ENCODE data around the gene SSR2. TPM values are rescaled to one million over a fixed set of nuclear protein-coding genes. Genes with fewer than 3 reads are reported as not detected.
A peak's percentile ranks its signal among the peaks of the same experiment; 100 is the strongest.

The SSR2 gene
- total RNA-seq, 2 experiments from 2014 or later: 262 to 268 TPM

GRCh38 chr1:155975375-155976061 lies 45.2 kb downstream of the SSR2 start:
- H3K27me3 Mint-ChIP-seq: no peaks in the 10 kb centered on the region
- no peak for DNase-seq
- H3K4me1 Mint-ChIP-seq: peaks cover 64% of the 10 kb centered on the region
- CTCF ChIA-PET: interaction anchor here (0.8 to 9.1 kb wide), 5 partner anchors 8 to 41 kb away, joined by 3 to 80 read pairs (median 5); no protein-coding TSS in a partner anchor
- H3K4me3 Mint-ChIP-seq: peak overlapping the region; percentile 100
- H3K27ac Mint-ChIP-seq: peak overlapping the region; percentile 93
- no peaks in the 10 kb centered on the region for H3K9me3 Mint-ChIP-seq
- peaks cover 71% of the 10 kb centered on the region for H3K36me3 Mint-ChIP-seq (ENCODE audit: low read depth)
- POLR2A ChIA-PET: interaction anchor here (0.8 to 7.5 kb wide), 9 partner anchors 9 to 63 kb away, joined by 3 to 68 read pairs (median 28); partner anchors contain the start of genes KHDC4 and RXFP4

- peaks cover 64% of the 10 kb centered on the region for H3K4me1 Mint-ChIP-seq
- H3K27ac Mint-ChIP-seq: peak overlapping the region; percentile 93
- peaks cover 77% of the 10 kb centered on the region for H3K36me3 Mint-ChIP-seq (ENCODE audit: low read depth)
- H3K4me3 Mint-ChIP-seq: peak overlapping the region; percentile 100
- POLR2A ChIA-PET: interaction anchor here (0.8 to 7.5 kb wide), 4 partner anchors 13 to 32 kb away, joined by 3 to 38 read pairs (median 12); partner anchors contain the start of gene RXFP4
- DNase-seq: no peak
- CTCF ChIA-PET: interaction anchor here (0.6 to 9.1 kb wide), 8 partner anchors 7 to 40 kb away, joined by 3 to 80 read pairs (median 4); no protein-coding TSS in a partner anchor
- no peaks in the 10 kb centered on the region for H3K27me3 Mint-ChIP-seq
- H3K9me3 Mint-ChIP-seq: no peaks in the 10 kb centered on the region
These were observed 46.3 kb downstream of the SSR2 start for GRCh38 chr1:155974208-155975115.

DNA sequence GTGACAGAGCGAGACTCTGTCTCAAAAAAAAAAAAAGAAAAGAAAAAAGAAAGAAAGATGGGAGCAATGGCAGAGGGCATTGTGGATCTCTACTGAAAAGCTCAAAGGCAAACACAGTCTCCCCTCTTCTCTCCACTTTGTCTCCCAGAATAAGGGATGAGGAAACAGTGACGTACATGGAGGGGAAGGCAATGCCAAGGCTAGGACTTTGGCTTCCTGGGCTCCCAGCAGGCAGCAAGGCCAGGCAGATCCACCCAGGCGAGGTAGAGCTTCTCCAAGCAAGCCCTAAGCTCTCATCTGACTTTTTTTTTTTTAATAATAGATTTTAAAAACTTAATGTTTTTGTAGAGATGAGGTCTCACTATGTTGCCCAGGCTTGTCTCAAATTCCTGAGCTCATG lies 47.0 kb downstream of the SSR2 start:
- Mint-ChIP-seq H3K27ac (peak overlapping the region; percentile 93), H3K27me3 (no peaks in the 10 kb centered on the region), H3K9me3 (no peaks in the 10 kb centered on the region), H3K4me1 (peaks cover 70% of the 10 kb centered on the region), H3K4me3 (no peak overlapping the region), H3K36me3 (ENCODE audit: low read depth) (peaks cover 76% of the 10 kb centered on the region)
- ChIA-PET CTCF (interaction anchor here (0.8 to 9.1 kb wide), 3 partner anchors 10 to 19 kb away, joined by 3 to 80 read pairs (median 3); no protein-coding TSS in a partner anchor), POLR2A (interaction anchor here (1.1 to 7.5 kb wide), 3 partner anchors 12 to 31 kb away, joined by 3 to 38 read pairs (median 18); partner anchors contain the start of gene RXFP4)
- DNase-seq: no peak

DNA sequence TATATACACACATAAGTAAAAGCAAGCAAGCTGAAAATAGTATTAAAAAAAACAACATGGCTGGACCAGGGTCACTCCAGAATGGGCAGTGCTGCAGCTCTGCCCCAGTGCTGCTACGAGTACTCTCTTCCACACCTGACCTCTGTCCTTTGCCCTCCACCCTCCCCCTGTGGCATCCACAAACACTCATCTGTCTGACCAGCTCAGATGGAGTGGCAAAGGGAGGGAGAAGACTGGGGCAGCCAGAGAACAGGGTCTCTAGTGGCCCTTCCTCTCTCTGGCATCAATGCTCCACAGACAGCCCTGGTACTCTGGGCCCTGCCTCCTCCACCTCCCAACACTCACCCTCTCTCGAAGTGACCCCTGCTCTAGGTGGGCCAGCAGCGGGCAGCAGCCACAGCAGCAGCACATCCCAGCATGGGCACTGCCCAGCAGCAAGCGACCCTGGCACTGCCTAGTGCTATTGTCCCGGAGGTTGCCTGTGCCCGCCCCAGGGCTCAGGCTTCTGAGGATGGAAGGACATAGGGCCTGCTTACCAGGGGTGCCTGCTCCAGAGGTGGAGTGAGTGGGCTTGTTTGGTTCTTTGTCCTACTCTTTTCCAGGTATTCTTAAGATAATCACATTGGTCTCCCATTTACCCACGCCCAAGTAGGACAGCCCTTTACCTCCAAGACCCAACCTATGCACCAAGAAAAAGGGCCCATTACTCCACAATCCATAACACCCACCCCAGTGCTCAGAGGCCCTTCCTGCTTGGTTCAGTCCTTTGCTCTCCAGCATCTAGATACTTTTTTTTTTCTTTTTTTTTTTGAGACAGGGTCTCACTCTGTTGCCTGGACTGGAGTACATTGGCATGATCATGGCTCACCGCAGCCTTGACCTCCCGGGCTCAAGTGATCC lies 48.6 kb downstream of the SSR2 start:
- Mint-ChIP-seq H3K27me3 (no peaks in the 10 kb centered on the region), H3K4me3 (no peak overlapping the region), H3K9me3 (no peaks in the 10 kb centered on the region), H3K27ac (peak overlapping the region; percentile 58), H3K4me1 (peaks cover 86% of the 10 kb centered on the region), H3K36me3 (ENCODE audit: low read depth) (peaks cover 82% of the 10 kb centered on the region)
- CTCF ChIA-PET: interaction anchor here (9.1 kb wide), 1 partner anchor 18 kb away, joined by 80 read pairs; no protein-coding TSS in a partner anchor
- POLR2A ChIA-PET: interaction anchor here (1.1 to 3.2 kb wide), 2 partner anchors 26 to 29 kb away, joined by 3 to 18 read pairs; partner anchors contain the start of gene RXFP4
- no peak for DNase-seq

DNA sequence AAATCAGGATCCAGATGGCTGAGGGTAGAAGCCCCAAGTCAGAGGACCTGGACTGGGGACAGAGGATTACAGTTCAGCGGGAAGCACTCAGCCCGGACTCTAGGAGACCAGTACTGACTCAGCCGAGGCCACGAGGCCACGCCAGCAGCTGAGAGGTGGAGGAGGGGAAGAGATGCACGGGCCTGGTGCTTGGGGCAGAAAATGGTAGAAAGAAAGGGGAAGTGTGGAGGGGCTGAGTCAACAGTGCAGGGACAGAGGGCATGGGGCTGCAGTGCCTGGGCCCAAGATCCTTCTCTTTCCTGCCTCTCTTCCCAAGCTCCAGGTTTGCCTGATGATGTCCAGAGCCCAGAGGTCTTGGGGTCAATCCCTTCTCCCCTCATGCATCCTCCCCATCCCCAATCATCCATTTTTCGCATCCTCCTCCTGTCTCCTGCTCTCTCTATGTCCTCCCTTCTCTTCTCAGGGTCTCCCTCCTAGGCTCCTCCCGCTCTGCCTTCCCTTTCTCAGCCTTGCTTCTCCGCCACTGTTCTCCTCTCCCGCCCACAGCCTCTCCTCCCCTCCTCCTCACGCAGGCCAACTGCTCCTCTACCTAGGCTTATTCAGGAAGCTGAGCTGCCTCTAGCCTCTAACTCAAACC lies 50.1 kb downstream of the SSR2 start:
- Mint-ChIP-seq H3K36me3 (ENCODE audit: low read depth) (peaks cover 81% of the 10 kb centered on the region), H3K27ac (peak overlapping the region; percentile 79)
- POLR2A ChIA-PET: interaction anchor here (1.0 to 2.7 kb wide), 6 partner anchors 8 to 36 kb away, joined by 3 to 9 read pairs (median 4); partner anchors contain the start of genes ARHGEF2 and KHDC4

DNA sequence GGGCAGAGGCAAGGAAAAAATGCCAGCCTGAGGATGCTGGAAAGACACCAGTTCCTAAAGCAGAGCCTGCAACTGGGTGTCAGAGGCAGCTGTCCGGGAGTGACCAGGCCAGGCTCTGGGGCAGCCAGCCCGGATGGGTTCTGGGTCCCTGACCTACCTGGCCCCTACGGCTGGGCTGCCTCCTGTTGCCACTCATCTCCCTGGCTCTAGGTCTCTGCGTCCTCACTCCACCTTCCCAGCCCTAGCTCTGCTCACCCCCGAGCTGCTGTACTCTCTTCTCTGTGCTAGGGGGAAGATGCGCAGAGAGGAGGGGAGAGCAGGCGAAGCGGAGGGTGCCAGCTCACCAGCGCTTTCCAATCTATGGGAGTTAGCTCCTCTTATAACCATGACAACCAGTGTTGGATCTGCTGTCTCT lies 51.4 kb downstream of the SSR2 start:
- ChIA-PET CTCF (no interaction called here), POLR2A (interaction anchor here (0.6 to 2.7 kb wide), 4 partner anchors 9 to 110 kb away, joined by 3 to 9 read pairs (median 4); partner anchors contain the start of genes ARHGEF2, KHDC4 and SYT11)
- Mint-ChIP-seq H3K4me1 (peaks cover 91% of the 10 kb centered on the region), H3K27me3 (no peaks in the 10 kb centered on the region), H3K9me3 (no peaks in the 10 kb centered on the region), H3K36me3 (ENCODE audit: low read depth) (peaks cover 82% of the 10 kb centered on the region), H3K4me3 (no peak overlapping the region), H3K27ac (peak overlapping the region; percentile 62)
- no peak for DNase-seq

More for the DNA sequence above, 50.1 kb downstream of the SSR2 start:
- Mint-ChIP-seq H3K27me3 (no peaks in the 10 kb centered on the region), H3K4me3 (peak overlapping the region; percentile 40), H3K4me1 (peaks cover 96% of the 10 kb centered on the region), H3K9me3 (no peaks in the 10 kb centered on the region)
- peak; percentile 45 for DNase-seq
- CTCF ChIA-PET: no interaction called here

DNA sequence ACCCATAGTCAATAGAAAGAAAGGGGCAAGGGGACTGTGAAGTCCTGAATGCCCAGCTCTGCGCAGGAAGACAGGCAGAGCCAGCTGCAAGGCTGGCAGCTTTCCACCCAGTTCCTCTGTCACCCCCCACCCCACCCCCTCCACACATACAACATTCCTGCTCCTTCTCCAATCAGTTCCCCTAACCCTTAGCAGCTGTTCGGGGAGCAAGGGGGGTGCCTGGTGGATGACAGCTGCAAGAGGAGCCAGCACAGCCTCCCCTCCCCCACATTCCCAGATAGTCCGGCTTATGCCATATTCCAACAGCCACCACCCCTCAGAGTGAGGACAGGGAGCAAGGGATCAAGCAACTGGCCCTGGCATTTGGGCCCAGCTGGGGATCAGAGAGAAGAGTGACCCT lies 52.1 kb downstream of the SSR2 start:
- ChIA-PET CTCF (interaction anchor here (0.6 to 1.9 kb wide), 2 partner anchors 36 to 122 kb away, joined by 3 to 7 read pairs; no protein-coding TSS in a partner anchor), POLR2A (interaction anchor here (0.9 to 3.4 kb wide), 5 partner anchors 10 to 35 kb away, joined by 4 to 52 read pairs (median 9); partner anchors contain the start of genes ARHGEF2 and KHDC4)
- Mint-ChIP-seq H3K27ac (peak overlapping the region; percentile 87), H3K36me3 (ENCODE audit: low read depth) (peaks cover 81% of the 10 kb centered on the region), H3K9me3 (no peaks in the 10 kb centered on the region), H3K4me3 (no peak overlapping the region), H3K4me1 (peaks cover 88% of the 10 kb centered on the region), H3K27me3 (no peaks in the 10 kb centered on the region)
- DNase-seq: no peak

DNA sequence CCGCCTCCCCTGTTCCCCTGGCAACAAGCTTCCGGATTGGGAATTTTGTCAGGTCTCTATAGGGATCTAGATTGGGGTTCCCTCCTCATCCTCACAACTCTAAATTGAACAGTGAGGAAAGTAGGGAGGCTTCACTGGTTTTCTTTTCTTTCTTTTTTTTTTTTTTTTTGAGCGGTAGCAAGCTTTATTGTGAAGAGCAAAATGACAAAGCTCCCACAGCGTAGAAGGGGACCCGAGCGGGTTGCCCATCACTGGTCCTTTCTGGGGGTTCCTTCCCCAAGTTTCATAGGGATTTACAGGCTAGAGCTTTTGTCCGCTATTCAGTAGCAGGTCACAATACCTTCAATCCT lies 52.7 kb downstream of the SSR2 start:
- peak overlapping the region; percentile 24 for H3K4me3 Mint-ChIP-seq

GRCh38 chr1:155967341-155968050 lies 53.3 kb downstream of the SSR2 start:
- POLR2A ChIA-PET: interaction anchor here (0.6 to 3.4 kb wide), 6 partner anchors 11 to 34 kb away, joined by 4 to 52 read pairs (median 5); partner anchors contain the start of genes ARHGEF2 and KHDC4
- no peak for DNase-seq
- Mint-ChIP-seq H3K27me3 (no peaks in the 10 kb centered on the region), H3K27ac (peak overlapping the region; percentile 87), H3K36me3 (ENCODE audit: low read depth) (peaks cover 78% of the 10 kb centered on the region), H3K9me3 (no peaks in the 10 kb centered on the region), H3K4me3 (peak overlapping the region; percentile 24), H3K4me1 (peaks cover 82% of the 10 kb centered on the region)
- CTCF ChIA-PET: interaction anchor here (0.9 to 1.9 kb wide), 6 partner anchors 8 to 35 kb away, joined by 3 to 12 read pairs (median 6); partner anchors contain the start of gene ARHGEF2

More for the DNA sequence above, 52.7 kb downstream of the SSR2 start:
- CTCF ChIA-PET: interaction anchor here (0.6 to 1.9 kb wide), 7 partner anchors 8 to 123 kb away, joined by 3 to 12 read pairs (median 5); partner anchors contain the start of gene ARHGEF2
- Mint-ChIP-seq H3K27ac (peak overlapping the region; percentile 87), H3K4me1 (peaks cover 82% of the 10 kb centered on the region), H3K27me3 (no peaks in the 10 kb centered on the region), H3K36me3 (ENCODE audit: low read depth) (peaks cover 78% of the 10 kb centered on the region), H3K9me3 (no peaks in the 10 kb centered on the region)
- no peak for DNase-seq
- POLR2A ChIA-PET: interaction anchor here (0.9 to 3.4 kb wide), 7 partner anchors 10 to 35 kb away, joined by 4 to 52 read pairs (median 5); partner anchors contain the start of genes ARHGEF2 and KHDC4

- CTCF ChIA-PET: interaction anchor here (1.4 to 1.9 kb wide), 4 partner anchors 9 to 34 kb away, joined by 3 to 12 read pairs (median 6); no protein-coding TSS in a partner anchor
- Mint-ChIP-seq H3K27me3 (no peaks in the 10 kb centered on the region), H3K27ac (peak overlapping the region; percentile 87), H3K4me1 (peaks cover 82% of the 10 kb centered on the region), H3K36me3 (ENCODE audit: low read depth) (peaks cover 80% of the 10 kb centered on the region), H3K4me3 (no peak overlapping the region), H3K9me3 (no peaks in the 10 kb centered on the region)
- POLR2A ChIA-PET: interaction anchor here (0.6 to 3.4 kb wide), 4 partner anchors 10 to 34 kb away, joined by 4 to 52 read pairs (median 10); partner anchors contain the start of genes ARHGEF2 and KHDC4
- no peak for DNase-seq
These were observed 54.0 kb downstream of the SSR2 start for GRCh38 chr1:155966750-155967149.

All from activated CD4-positive, alpha-beta memory T cell treated with anti-CD3 and anti-CD28 coated beads, Interleukin-2, amount 10 ng/mL, durations not matched to agents 7 days and 5 days (primary cell).